T47D (cell line): ENCODE data around the gene NKX6-2.

Experiments
- DNase-seq, 2 experiments: peaks; one replicate each; pipeline versions ENCODE4 v3.0.0 to v3.0.0-alpha.2; 2011 to 2012; ENCODE audit warnings: low read depth in 1 of 2, low spot score in 1 of 2
- JUND ChIP-seq: IDR thresholded peaks from 2 replicates; pipeline ENCODE4 v1.6.1; 2012; ENCODE audit warnings: low read depth
- in situ Hi-C: cut with HindIII; loops from 2 replicates; pipeline ENCODE4 v1.10.0; 2016; ENCODE audit warnings: low sequenced_read_pairs, low pct_unique_long_range_greater_than_20kb

NKX6-2 gene

GRCh38 chr10:132738454-132739224, 47.3 kb downstream of the NKX6-2 start:
- TF ChIP-seq JUND = no peak
- DNase-seq = no peak
- in situ Hi-C loops = no loop called here

- in situ Hi-C loops = no loop called here
- no peak for TF ChIP-seq JUND
- DNase-seq = no peak
These were observed 48.4 kb downstream of the NKX6-2 start for GRCh38 chr10:132737390-132738048.

- no peak for TF ChIP-seq JUND
- in situ Hi-C loops = no loop called here
These were observed 50.0 kb downstream of the NKX6-2 start for GRCh38 chr10:132735923-132736391.

GRCh38 chr10:132735341-132735775, 50.6 kb downstream of the NKX6-2 start:
- DNase-seq = no peak
- in situ Hi-C loops = no loop called here
- TF ChIP-seq JUND = no peak

More at GRCh38 chr10:132735923-132736391, 50.0 kb downstream of the NKX6-2 start:
- DNase-seq = no peak

- no peak for DNase-seq
These were observed 52.0 kb downstream of the NKX6-2 start for GRCh38 chr10:132733926-132734325.

More at GRCh38 chr10:132733926-132734325, 52.0 kb downstream of the NKX6-2 start:
- in situ Hi-C loops = no loop called here
- TF ChIP-seq JUND = no peak
